ENCODE measurements around the gene MPRIP.

DNA sequence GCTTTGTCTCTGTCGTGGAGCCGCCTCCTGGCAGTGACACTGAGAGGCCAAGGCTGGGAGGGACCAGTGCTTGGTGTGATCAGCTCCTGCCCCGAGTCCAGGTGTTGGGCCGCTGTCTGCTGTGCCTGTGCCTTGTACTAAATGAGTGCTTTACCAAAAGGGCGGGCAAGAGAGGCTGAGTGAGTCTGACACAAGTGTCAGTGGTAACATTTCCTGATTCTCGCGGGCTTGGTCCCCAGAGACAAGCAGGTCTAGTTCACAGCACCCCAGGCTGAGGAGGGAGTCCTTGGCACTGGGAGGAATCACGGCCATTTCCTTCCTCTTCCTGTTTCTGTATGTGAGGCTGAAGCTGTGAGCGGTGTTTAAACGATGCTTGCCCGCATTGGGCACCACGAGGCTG is 133.7 kb downstream of the MPRIP start:
- TF ChIP-seq, protein P1, sequence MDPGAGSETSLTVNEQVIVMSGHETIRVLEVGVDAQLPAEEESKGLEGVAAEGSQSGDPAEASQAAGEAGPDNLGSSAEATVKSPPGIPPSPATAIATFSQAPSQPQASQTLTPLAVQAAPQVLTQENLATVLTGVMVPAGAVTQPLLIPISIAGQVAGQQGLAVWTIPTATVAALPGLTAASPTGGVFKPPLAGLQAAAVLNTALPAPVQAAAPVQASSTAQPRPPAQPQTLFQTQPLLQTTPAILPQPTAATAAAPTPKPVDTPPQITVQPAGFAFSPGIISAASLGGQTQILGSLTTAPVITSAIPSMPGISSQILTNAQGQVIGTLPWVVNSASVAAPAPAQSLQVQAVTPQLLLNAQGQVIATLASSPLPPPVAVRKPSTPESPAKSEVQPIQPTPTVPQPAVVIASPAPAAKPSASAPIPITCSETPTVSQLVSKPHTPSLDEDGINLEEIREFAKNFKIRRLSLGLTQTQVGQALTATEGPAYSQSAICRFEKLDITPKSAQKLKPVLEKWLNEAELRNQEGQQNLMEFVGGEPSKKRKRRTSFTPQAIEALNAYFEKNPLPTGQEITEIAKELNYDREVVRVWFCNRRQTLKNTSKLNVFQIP (CRISPR knock-in tag; IDR thresholded peaks at IDR 0.05; ENCODE audit: borderline replicate concordance, low read depth), result no peak
- no peak for TF ChIP-seq ZC3H10 (CRISPR knock-in tag; IDR thresholded peaks at IDR 0.05)
- TF ChIP-seq ARNTL (CRISPR knock-in tag; IDR thresholded peaks at IDR 0.05; ENCODE audit: borderline replicate concordance, low read depth), result no peak
- no peak for TF ChIP-seq OSR1 (CRISPR knock-in tag; IDR thresholded peaks at IDR 0.05)
- no peak for TF ChIP-seq ZFP30 (CRISPR knock-in tag; IDR thresholded peaks at IDR 0.05)

Data from SK-N-SH treated with all-trans-retinoic acid at 6 μM for 48 hours (cell line).